Liver (tissue), 9 donors: ENCODE data around the gene SENP7. TPM values are rescaled to one million over a fixed set of nuclear protein-coding genes. Genes with fewer than 3 reads are reported as not detected.

Experiments used
- DNase-seq: peaks from one replicate; pipeline ENCODE4 v3.0.0-alpha.2; 2017; ENCODE audit warnings: low spot score
- H3K27ac ChIP-seq, 2 donors: one replicate each; pipeline ENCODE4 v1.7.0; 2013; ENCODE audit warnings: inconsistent platforms in 2 of 2, low read length in 2 of 2, control low read depth in 1 of 2, low read depth in 1 of 2, mild to moderate bottlenecking in 1 of 2
- H3K27me3 ChIP-seq, 4 donors: one replicate each; pipeline versions ENCODE4 v1.6.1 to v1.7.0; 2013; ENCODE audit warnings: low read length in 3 of 4, inconsistent platforms in 1 of 4, mild to moderate bottlenecking in 1 of 4, moderate library complexity in 1 of 4; ENCODE audit not compliant: control insufficient read depth in 4 of 4, insufficient read depth in 4 of 4
- H3K36me3 ChIP-seq, 4 donors: one replicate each; pipeline versions ENCODE4 v1.6.1 to v1.7.0; 2013; ENCODE audit warnings: low read length in 3 of 4, mild to moderate bottlenecking in 3 of 4, low read depth in 1 of 4, moderate library complexity in 1 of 4; ENCODE audit not compliant: control insufficient read depth in 4 of 4, insufficient read depth in 3 of 4
- H3K4me1 ChIP-seq, 4 donors: one replicate each; pipeline versions ENCODE4 v1.6.1 to v1.7.0; 2013; ENCODE audit warnings: low read length in 3 of 4, mild to moderate bottlenecking in 3 of 4, moderate library complexity in 1 of 4; ENCODE audit not compliant: control insufficient read depth in 4 of 4, insufficient read depth in 4 of 4
- H3K4me3 ChIP-seq, 3 donors: one replicate each; pipeline versions ENCODE4 v1.6.1 to v1.7.0; 2013; ENCODE audit warnings: low read length in 3 of 3, control low read depth in 1 of 3, low read depth in 1 of 3, mild to moderate bottlenecking in 1 of 3
- H3K9ac ChIP-seq, 2 donors: one replicate each; pipeline ENCODE4 v1.7.0; 2013; ENCODE audit warnings: low read length in 2 of 2, mild to moderate bottlenecking in 2 of 2, moderate library complexity in 2 of 2, control low read depth in 1 of 2, low read depth in 1 of 2
- H3K9me3 ChIP-seq, 4 donors: one replicate each; pipeline versions ENCODE4 v1.6.1 to v1.7.0; 2013; ENCODE audit warnings: low read length in 3 of 4; ENCODE audit not compliant: control insufficient read depth in 4 of 4
- ATF3 ChIP-seq: IDR thresholded peaks from 2 replicates; pipeline ENCODE4 v1.6.1; 2016; ENCODE audit warnings: antibody characterized with exemption
- FOXA1 ChIP-seq: IDR thresholded peaks from 2 replicates; pipeline ENCODE4 v1.6.1; 2016; ENCODE audit warnings: antibody characterized with exemption
- FOXA2 ChIP-seq: IDR thresholded peaks from 2 replicates; pipeline ENCODE4 v1.6.1; 2016; ENCODE audit warnings: antibody characterized with exemption
- GABPA ChIP-seq, 2 donors: IDR thresholded peaks in 1 of 2; conservative IDR thresholded peaks in 1 of 2; 2 replicates each; pipeline ENCODE4 v1.6.1; 2016; ENCODE audit warnings: antibody characterized with exemption in 2 of 2, mild to moderate bottlenecking in 1 of 2, moderate library complexity in 1 of 2
- HNF4G ChIP-seq: IDR thresholded peaks from 2 replicates; pipeline ENCODE4 v1.6.1; 2016; ENCODE audit warnings: antibody characterized with exemption
- NR2F2 ChIP-seq: IDR thresholded peaks from 2 replicates; pipeline ENCODE4 v1.6.1; 2016; ENCODE audit warnings: antibody characterized with exemption
- RXRA ChIP-seq, 2 donors: IDR thresholded peaks; 2 replicates each; pipeline ENCODE4 v1.6.1; 2017 to 2018; ENCODE audit warnings: antibody characterized with exemption in 2 of 2, mild to moderate bottlenecking in 1 of 2
- SP1 ChIP-seq: IDR thresholded peaks from 2 replicates; pipeline ENCODE4 v1.6.1; 2018; ENCODE audit warnings: antibody characterized with exemption, mild to moderate bottlenecking
- TAF1 ChIP-seq: conservative IDR thresholded peaks from 2 replicates; pipeline ENCODE4 v1.6.1; 2016; ENCODE audit warnings: antibody characterized with exemption, mild to moderate bottlenecking
- YY1 ChIP-seq: IDR thresholded peaks from 2 replicates; pipeline ENCODE4 v1.6.1; 2016; ENCODE audit warnings: antibody characterized with exemption, mild to moderate bottlenecking
- WGBS: extraction: QIAGEN DNeasy Blood & Tissue Kit; methylation state at CpG from one replicate; pipeline ENCODE4 v1.1.7; 2013; 5-methylcytosine and 5-hydroxymethylcytosine counted together
- polyA plus RNA-seq, 2 donors: library from polyadenylated mRNA; stranded (reverse) in 1 of 2; unstranded in 1 of 2; fragments of 200-250 nt in 1 of 2; fragments of >200 nt in 1 of 2; fragmentation: Nextera tagmentation in 1 of 2; extraction: Ambion mirVana in 1 of 2; gene quantifications; one replicate each; pipeline versions ENCODE4 v1.2.1 to v1.2.3, GENCODE V29; 2013 to 2015
- total RNA-seq, 2 donors: library from RNA; depleted of rRNA; stranded (reverse); fragments of >200 nt; gene quantifications; one replicate each; pipeline ENCODE4 v1.2.3, GENCODE V29; 2014
- TF ChIP-seq, protein P1 (sequence below): IDR thresholded peaks from 2 replicates; pipeline ENCODE4 v1.6.1; 2016; ENCODE audit warnings: antibody characterized with exemption
- TF ChIP-seq, protein P2 (sequence below): IDR thresholded peaks from 2 replicates; pipeline ENCODE4 v1.6.1; 2016; ENCODE audit warnings: antibody characterized with exemption
- TF ChIP-seq, protein P3 (sequence below): fragments of 150-350 bp; IDR thresholded peaks from 2 replicates; pipeline ENCODE4 v1.5.1; 2017; ENCODE audit warnings: improper control_type of control experiment, low read depth, low read length; ENCODE audit not compliant: missing input control
- donor health status: healthy.
- donor health status: healthy.
- donor health status: healthy.
- donor health status: healthy.
- donor health status: healthy.

Gene SENP7
- total and polyA plus RNA-seq, 4 donors, result 1.9 to 18.5 (median 6.8) TPM

GRCh38 chr3:101532783-101533602 is 20.0 kb upstream of the SENP7 start:
- WGBS, result 75% methylated on average over 9 of the region's 9 CpGs
- peaks cover 0 to 7% (median 0%) of the 10 kb centered on the region in 4 donors for H3K27me3 ChIP-seq
- H3K9me3 ChIP-seq, result peaks cover 0 to 5% (median 3%) of the 10 kb centered on the region in 4 donors
- H3K4me3 ChIP-seq, result no peak overlapping the region
- no peak for TF ChIP-seq ATF3
- TF ChIP-seq, protein P1, sequence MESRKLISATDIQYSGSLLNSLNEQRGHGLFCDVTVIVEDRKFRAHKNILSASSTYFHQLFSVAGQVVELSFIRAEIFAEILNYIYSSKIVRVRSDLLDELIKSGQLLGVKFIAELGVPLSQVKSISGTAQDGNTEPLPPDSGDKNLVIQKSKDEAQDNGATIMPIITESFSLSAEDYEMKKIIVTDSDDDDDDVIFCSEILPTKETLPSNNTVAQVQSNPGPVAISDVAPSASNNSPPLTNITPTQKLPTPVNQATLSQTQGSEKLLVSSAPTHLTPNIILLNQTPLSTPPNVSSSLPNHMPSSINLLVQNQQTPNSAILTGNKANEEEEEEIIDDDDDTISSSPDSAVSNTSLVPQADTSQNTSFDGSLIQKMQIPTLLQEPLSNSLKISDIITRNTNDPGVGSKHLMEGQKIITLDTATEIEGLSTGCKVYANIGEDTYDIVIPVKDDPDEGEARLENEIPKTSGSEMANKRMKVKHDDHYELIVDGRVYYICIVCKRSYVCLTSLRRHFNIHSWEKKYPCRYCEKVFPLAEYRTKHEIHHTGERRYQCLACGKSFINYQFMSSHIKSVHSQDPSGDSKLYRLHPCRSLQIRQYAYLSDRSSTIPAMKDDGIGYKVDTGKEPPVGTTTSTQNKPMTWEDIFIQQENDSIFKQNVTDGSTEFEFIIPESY, result no peak
- DNase-seq, result no peak
- no peak overlapping the region for H3K9ac ChIP-seq
- no peaks in the 10 kb centered on the region for H3K36me3 ChIP-seq
- no peaks in the 10 kb centered on the region for H3K4me1 ChIP-seq
- H3K27ac ChIP-seq, result no peak overlapping the region

DNA sequence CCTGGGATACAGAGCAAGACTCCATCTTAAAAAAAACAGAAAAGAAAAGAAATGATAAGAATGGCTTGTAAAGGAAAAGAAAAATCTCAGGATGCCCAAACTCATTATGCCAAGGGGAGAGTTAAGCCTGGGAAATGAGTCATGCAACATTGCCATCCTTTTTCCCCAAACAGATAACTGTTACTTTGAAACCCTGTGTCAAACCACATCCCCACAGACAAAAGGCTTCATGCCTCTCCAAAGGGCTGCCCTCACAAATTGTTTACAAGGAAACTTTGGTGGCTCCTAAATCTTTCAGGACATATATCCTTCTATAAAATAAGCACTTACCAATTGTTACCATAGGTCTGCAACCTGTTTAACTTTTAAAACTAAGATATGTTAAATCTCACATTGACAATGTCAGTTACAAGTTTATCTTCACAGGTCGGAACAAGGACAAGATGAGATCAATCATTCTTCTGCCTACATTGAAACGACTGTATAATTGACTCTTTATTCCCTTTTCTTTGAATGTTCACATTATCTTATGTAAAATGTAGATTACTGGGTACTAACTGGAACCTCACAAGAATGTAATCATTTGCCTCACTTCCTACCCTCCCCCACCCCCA is 18.6 kb upstream of the SENP7 start:
- Histone ChIP-seq H3K4me1 (no peaks in the 10 kb centered on the region), H3K27me3 (peaks cover 0 to 7% (median 0%) of the 10 kb centered on the region in 4 donors), H3K4me3 (no peak overlapping the region), H3K36me3 (no peaks in the 10 kb centered on the region), H3K9ac (no peak overlapping the region), H3K9me3 (peaks cover 0 to 5% (median 3%) of the 10 kb centered on the region in 4 donors), H3K27ac (no peak overlapping the region)
- TF ChIP-seq NR2F2 (no peak), YY1 (no peak)
- WGBS, result 58% methylated on average over 2 of the region's 2 CpGs
- DNase-seq, result no peak

DNA sequence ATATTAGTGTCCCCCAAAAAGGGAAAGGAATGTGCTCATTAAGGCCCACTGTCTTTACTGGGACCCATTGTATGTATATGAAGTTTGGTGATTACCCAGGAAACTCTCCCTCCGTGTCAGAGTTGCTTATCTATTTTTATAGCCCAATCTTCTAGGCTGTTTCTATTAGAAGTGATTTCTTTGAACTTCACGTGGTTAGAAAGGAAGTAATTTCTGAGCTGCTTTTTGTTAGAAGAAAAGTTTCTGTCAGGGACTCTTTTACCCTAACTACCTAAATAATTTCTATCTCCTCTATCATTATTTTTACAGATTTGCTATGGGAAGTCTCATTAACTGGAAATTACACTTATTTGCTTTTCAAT is 17.7 kb upstream of the SENP7 start:
- Histone ChIP-seq H3K4me3 (no peak overlapping the region), H3K9ac (no peak overlapping the region), H3K36me3 (no peaks in the 10 kb centered on the region), H3K27ac (no peak overlapping the region), H3K9me3 (peaks cover 0 to 5% (median 3%) of the 10 kb centered on the region in 4 donors), H3K4me1 (no peaks in the 10 kb centered on the region), H3K27me3 (peaks cover 0 to 7% (median 0%) of the 10 kb centered on the region in 4 donors)
- no peak for TF ChIP-seq SP1
- no peak for TF ChIP-seq RXRA (IDR thresholded peaks at IDR 0.05)
- TF ChIP-seq FOXA1, result no peak
- no peak for TF ChIP-seq ATF3
- TF ChIP-seq, protein P2, sequence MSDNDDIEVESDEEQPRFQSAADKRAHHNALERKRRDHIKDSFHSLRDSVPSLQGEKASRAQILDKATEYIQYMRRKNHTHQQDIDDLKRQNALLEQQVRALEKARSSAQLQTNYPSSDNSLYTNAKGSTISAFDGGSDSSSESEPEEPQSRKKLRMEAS, result no peak
- no peak for TF ChIP-seq FOXA2
- TF ChIP-seq YY1, result no peak
- TF ChIP-seq TAF1, result no peak
- no peak for TF ChIP-seq HNF4G
- no peak for TF ChIP-seq GABPA (IDR thresholded peaks at IDR 0.05 in 1 of 2, conservative IDR thresholded peaks at IDR 0.05 in 1 of 2)
- TF ChIP-seq, protein P3, sequence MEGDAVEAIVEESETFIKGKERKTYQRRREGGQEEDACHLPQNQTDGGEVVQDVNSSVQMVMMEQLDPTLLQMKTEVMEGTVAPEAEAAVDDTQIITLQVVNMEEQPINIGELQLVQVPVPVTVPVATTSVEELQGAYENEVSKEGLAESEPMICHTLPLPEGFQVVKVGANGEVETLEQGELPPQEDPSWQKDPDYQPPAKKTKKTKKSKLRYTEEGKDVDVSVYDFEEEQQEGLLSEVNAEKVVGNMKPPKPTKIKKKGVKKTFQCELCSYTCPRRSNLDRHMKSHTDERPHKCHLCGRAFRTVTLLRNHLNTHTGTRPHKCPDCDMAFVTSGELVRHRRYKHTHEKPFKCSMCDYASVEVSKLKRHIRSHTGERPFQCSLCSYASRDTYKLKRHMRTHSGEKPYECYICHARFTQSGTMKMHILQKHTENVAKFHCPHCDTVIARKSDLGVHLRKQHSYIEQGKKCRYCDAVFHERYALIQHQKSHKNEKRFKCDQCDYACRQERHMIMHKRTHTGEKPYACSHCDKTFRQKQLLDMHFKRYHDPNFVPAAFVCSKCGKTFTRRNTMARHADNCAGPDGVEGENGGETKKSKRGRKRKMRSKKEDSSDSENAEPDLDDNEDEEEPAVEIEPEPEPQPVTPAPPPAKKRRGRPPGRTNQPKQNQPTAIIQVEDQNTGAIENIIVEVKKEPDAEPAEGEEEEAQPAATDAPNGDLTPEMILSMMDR, result no peak
- 66% methylated on average over 2 of the region's 2 CpGs for WGBS
- no peak for DNase-seq
